Ramos (cell line): ENCODE data around the gene ZNF700.
"Not testable (repeated sequence)": the region's sequence is repeated elsewhere in the genome, so short reads cannot be mapped to it uniquely, and the experiment has no call there.

Source experiments
- in situ Hi-C: fragments of 300-500 bp; cut with MboI; formaldehyde crosslinking; loops from one replicate; pipeline ENCODE4 v1.14.3; 2022; ENCODE audit warnings: low sequenced_read_pairs; ENCODE audit not compliant: unreplicated experiment

ZNF700 gene

GRCh38 chr19:11935829-11936228 is 10.9 kb downstream of the ZNF700 start:
- in situ Hi-C loops = not testable (repeated sequence)

- in situ Hi-C loops = not testable (repeated sequence)
Observed at GRCh38 chr19:11938383-11938782, 13.5 kb downstream of the ZNF700 start.

GRCh38 chr19:11941361-11941887 is 16.5 kb downstream of the ZNF700 start:
- in situ Hi-C loops = not testable (repeated sequence)

GRCh38 chr19:11942008-11942842 is 17.3 kb downstream of the ZNF700 start:
- in situ Hi-C loops = no loop called here

- in situ Hi-C loops = no loop called here
Observed at GRCh38 chr19:11942843-11943108, 17.9 kb downstream of the ZNF700 start.

- in situ Hi-C loops = no loop called here
Observed at GRCh38 chr19:11944656-11945055, 19.7 kb downstream of the ZNF700 start.

- in situ Hi-C loops = no loop called here
Observed at GRCh38 chr19:11948646-11949045, 23.7 kb downstream of the ZNF700 start.

- in situ Hi-C loops = no loop called here
Observed at GRCh38 chr19:11949201-11949600, 24.3 kb downstream of the ZNF700 start.

- in situ Hi-C loops = not testable (repeated sequence)
Observed at GRCh38 chr19:11949614-11950080, 24.7 kb downstream of the ZNF700 start.

GRCh38 chr19:11950312-11950711 is 25.4 kb downstream of the ZNF700 start:
- in situ Hi-C loops = no loop called here

- in situ Hi-C loops = no loop called here
Observed at GRCh38 chr19:11963566-11964355, 38.9 kb downstream of the ZNF700 start.

- in situ Hi-C loops = no loop called here
Observed at GRCh38 chr19:11964496-11964857, 39.6 kb downstream of the ZNF700 start.

GRCh38 chr19:11964858-11965645 is 40.1 kb downstream of the ZNF700 start, which contains the start of gene ZNF763:
TSS of gene ZNF763 (plus strand) at chr19:11965040. CDS start at chr19:11965209, 169 bp downstream.
- in situ Hi-C loops = no loop called here

GRCh38 chr19:11970174-11970573 is 45.3 kb downstream of the ZNF700 start:
- in situ Hi-C loops = no loop called here

- in situ Hi-C loops = no loop called here
Observed at GRCh38 chr19:11971041-11971440, 46.1 kb downstream of the ZNF700 start.

- in situ Hi-C loops = no loop called here
Observed at GRCh38 chr19:11973019-11973810, 48.3 kb downstream of the ZNF700 start.

GRCh38 chr19:11978492-11979100 is 53.7 kb downstream of the ZNF700 start:
- in situ Hi-C loops = no loop called here

- in situ Hi-C loops = no loop called here
Observed at GRCh38 chr19:11979527-11979926, 54.6 kb downstream of the ZNF700 start.

- in situ Hi-C loops = no loop called here
Observed at GRCh38 chr19:11982526-11982925, 57.6 kb downstream of the ZNF700 start.
